ENCODE measurements around the gene PLEKHG5.

- no peak for TF ChIP-seq CTCF (IDR thresholded peaks at IDR 0.05; ENCODE audit: low read depth, low read length)
- no peak for TF ChIP-seq POLR2A (IDR thresholded peaks at IDR 0.05; ENCODE audit: extremely low read depth, insufficient read length)
These were observed 7.2 kb upstream of the PLEKHG5 start for GRCh38 chr1:6498576-6499111.

Measured in NB4 (cell line).